ENCODE data around the gene SART3. TPM values are rescaled to one million over a fixed set of nuclear protein-coding genes. Genes with fewer than 3 reads are reported as not detected.

SART3 gene
- total and polyA plus RNA-seq, 2 of the 13 experiments (the other 11 are each of a cell fraction or from before 2014, with no cell fraction given), result 16.1 to 69.9 TPM

- TF ChIP-seq ZNF503 (CRISPR knock-in tag; IDR thresholded peaks at IDR 0.05), result no peak
- TF ChIP-seq KLF6 (CRISPR knock-in tag; IDR thresholded peaks at IDR 0.05), result no peak
- TF ChIP-seq ETV5 (CRISPR knock-in tag; IDR thresholded peaks at IDR 0.05; ENCODE audit: borderline replicate concordance), result peak; percentile 3; the same call in 1 of the 2 replicates
- TF ChIP-seq ZSCAN31 (CRISPR knock-in tag; IDR thresholded peaks at IDR 0.05; ENCODE audit: low read depth), result no peak
- TF ChIP-seq ZNF484 (CRISPR knock-in tag; IDR thresholded peaks at IDR 0.05; ENCODE audit: borderline replicate concordance, low read depth), result no peak
- peak; percentile 71; the same call in 1 of the 2 replicates for TF ChIP-seq SIN3A (IDR thresholded peaks at IDR 0.05; ENCODE audit: borderline replicate concordance, low read depth, low read length)
- TF ChIP-seq HOXA9 (CRISPR knock-in tag; IDR thresholded peaks at IDR 0.05; ENCODE audit: borderline replicate concordance), result no peak
- no peak for TF ChIP-seq ZNF589 (CRISPR knock-in tag; conservative IDR thresholded peaks at IDR 0.05)
- TF ChIP-seq ATF7 (IDR thresholded peaks at IDR 0.05), result no peak
- TF ChIP-seq ATF7 (CRISPR knock-in tag; IDR thresholded peaks at IDR 0.05), result no peak
- no peak for TF ChIP-seq ZNF878 (CRISPR knock-in tag; IDR thresholded peaks at IDR 0.05)
- no peak for TF ChIP-seq SIX4 (CRISPR knock-in tag; IDR thresholded peaks at IDR 0.05)
- no peak for TF ChIP-seq U2AF2 (IDR thresholded peaks at IDR 0.05; ENCODE audit: low read depth, low read length)
- TF ChIP-seq ZFP1 (CRISPR knock-in tag; IDR thresholded peaks at IDR 0.05), result no peak
- peak; percentile 85 for TF ChIP-seq CREM (IDR thresholded peaks at IDR 0.05)
- 0 out of 2 replicates have a peak, but pooled peaks have one; percentile 12 for TF ChIP-seq CREM (CRISPR knock-in tag; IDR thresholded peaks at IDR 0.05)
- no peak for TF ChIP-seq ZNF232 (CRISPR knock-in tag; IDR thresholded peaks at IDR 0.05; ENCODE audit: borderline replicate concordance)
- no peak for TF ChIP-seq ZNF570 (CRISPR knock-in tag; IDR thresholded peaks at IDR 0.05; ENCODE audit: borderline replicate concordance)
- TF ChIP-seq ZNF138 (CRISPR knock-in tag; IDR thresholded peaks at IDR 0.05; ENCODE audit: low read depth), result no peak
- TF ChIP-seq, protein P1, sequence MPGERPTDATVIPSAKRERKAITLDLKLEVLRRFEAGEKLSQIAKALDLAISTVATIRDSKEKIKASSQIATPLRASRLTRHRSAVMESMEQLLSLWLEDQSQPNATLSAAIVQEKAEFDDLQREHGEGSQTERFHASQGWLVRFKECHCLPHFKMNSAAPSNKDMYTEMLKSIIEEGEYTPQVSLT (CRISPR knock-in tag; IDR thresholded peaks at IDR 0.05; ENCODE audit: borderline replicate concordance, low read depth), result no peak
- TF ChIP-seq ZBTB3 (CRISPR knock-in tag; IDR thresholded peaks at IDR 0.05; ENCODE audit: borderline replicate concordance, low read depth), result no peak
- no peak for TF ChIP-seq ATM (IDR thresholded peaks at IDR 0.05; ENCODE audit: borderline replicate concordance)
- TF ChIP-seq, protein P2, sequence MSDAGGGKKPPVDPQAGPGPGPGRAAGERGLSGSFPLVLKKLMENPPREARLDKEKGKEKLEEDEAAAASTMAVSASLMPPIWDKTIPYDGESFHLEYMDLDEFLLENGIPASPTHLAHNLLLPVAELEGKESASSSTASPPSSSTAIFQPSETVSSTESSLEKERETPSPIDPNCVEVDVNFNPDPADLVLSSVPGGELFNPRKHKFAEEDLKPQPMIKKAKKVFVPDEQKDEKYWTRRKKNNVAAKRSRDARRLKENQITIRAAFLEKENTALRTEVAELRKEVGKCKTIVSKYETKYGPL (CRISPR knock-in tag; IDR thresholded peaks at IDR 0.05), result no peak
These were observed 45.8 kb downstream of the SART3 start, which contains the start of gene FICD (continued) for GRCh38 chr12:108514973-108515814.

All from HepG2 (cell line).